ENCODE measurements around the gene ETS2. TPM values are rescaled to one million over a fixed set of nuclear protein-coding genes. Genes with fewer than 3 reads are reported as not detected.

Gene ETS2
- total and polyA plus RNA-seq, 2 of the 8 experiments (the other 6 are each of a cell fraction or from before 2014, with no cell fraction given), result 11.0 to 45.1 TPM

- no peak overlapping the region for H2AFZ ChIP-seq (ENCODE audit: low read length)
- no peak overlapping the region for H2BK20ac ChIP-seq (ENCODE audit: low read length)
- no peaks in the 10 kb centered on the region; the same call in 1 of the 2 replicates for H3K23me2 ChIP-seq (ENCODE audit: low read depth, low read length)
- no peak overlapping the region for H2AK5ac ChIP-seq (ENCODE audit: low read depth, low read length)
- FAIRE-seq (no peak), DNase-seq (ENCODE audit: low read depth in 1 of 2, low spot score in 2 of 2) (no peak)
- no peak overlapping the region for H3K23ac ChIP-seq (ENCODE audit: insufficient read length)
- ChIA-PET POLR2A (ENCODE audit: partially characterized antibody) (no interaction called here), CTCF (ENCODE audit: partially characterized antibody) (interaction anchor here (1.2 to 1.3 kb wide), 2 partner anchors 51 to 328 kb away, joined by 3 read pairs; no protein-coding TSS in a partner anchor)
- no peak overlapping the region for H3K56ac ChIP-seq (replicated peaks; ENCODE audit: insufficient read length, low read depth, low read length)
- no peak overlapping the region for H3K18ac ChIP-seq (ENCODE audit: extremely low read depth, low read length)
- H3K79me1 ChIP-seq (ENCODE audit: low read depth, low read length), result no peaks in the 10 kb centered on the region
- no peak overlapping the region for H2BK5ac ChIP-seq (ENCODE audit: low read depth, low read length)
- H2BK15ac ChIP-seq (ENCODE audit: low read length), result no peak overlapping the region
- H3K36me3 ChIP-seq (ENCODE audit: control insufficient read depth in 2 of 4, insufficient read depth in 4 of 4, low read length in 3 of 4), result no peaks in the 10 kb centered on the region
- H3K14ac ChIP-seq (ENCODE audit: insufficient read length), result no peak overlapping the region
- H3K27ac ChIP-seq (ENCODE audit: low read depth, low read length), result no peak overlapping the region
- no peaks in the 10 kb centered on the region for H4K20me1 ChIP-seq (replicated peaks in 1 of 2; ENCODE audit: control insufficient read depth in 1 of 2, insufficient read depth in 2 of 2, low read length in 2 of 2)
- H2BK12ac ChIP-seq (ENCODE audit: low read depth, low read length), result no peak overlapping the region
- TF ChIP-seq, protein P1, sequence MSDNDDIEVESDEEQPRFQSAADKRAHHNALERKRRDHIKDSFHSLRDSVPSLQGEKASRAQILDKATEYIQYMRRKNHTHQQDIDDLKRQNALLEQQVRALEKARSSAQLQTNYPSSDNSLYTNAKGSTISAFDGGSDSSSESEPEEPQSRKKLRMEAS (IDR thresholded peaks at IDR 0.05), result no peak
- TF ChIP-seq SP4 (IDR thresholded peaks at IDR 0.05; ENCODE audit: low read length), result no peak
- H4K91ac ChIP-seq (replicated peaks; ENCODE audit: insufficient read length, low read length), result no peak overlapping the region
- H2BK120ac ChIP-seq (replicated peaks; ENCODE audit: low read depth, low read length), result no peak overlapping the region
- no peak overlapping the region for H3K4me3 ChIP-seq (ENCODE audit: extremely low read depth in 1 of 4, insufficient read depth in 2 of 4, low read depth in 3 of 4, low read length in 4 of 4)
- H4K8ac ChIP-seq (ENCODE audit: extremely low read depth, insufficient read depth, low read length), result no peak overlapping the region
- no peak overlapping the region for H3K4me2 ChIP-seq (ENCODE audit: insufficient read depth in 1 of 2, low read depth in 2 of 2, low read length in 2 of 2)
- no peak overlapping the region for H3K4ac ChIP-seq (replicated peaks; ENCODE audit: insufficient read length, low read depth, low read length)
- H3K4me1 ChIP-seq (replicated peaks in 1 of 4; ENCODE audit: control insufficient read depth in 3 of 4, insufficient read depth in 4 of 4, low read length in 3 of 4), result no peaks in the 10 kb centered on the region; a peak in 2 of 7 replicates
- H3K79me2 ChIP-seq (ENCODE audit: control insufficient read depth in 1 of 2, insufficient read depth in 2 of 2, low read length in 2 of 2), result no peaks in the 10 kb centered on the region
- H4K5ac ChIP-seq (ENCODE audit: insufficient read length, low read depth, low read length), result no peak overlapping the region
- no peak overlapping the region for H3K9ac ChIP-seq (replicated peaks in 1 of 4; ENCODE audit: extremely low read depth in 1 of 4, low read depth in 3 of 4, low read length in 3 of 4)
- H3K9me3 ChIP-seq (ENCODE audit: insufficient read depth in 2 of 2, low read depth in 1 of 2, low read length in 1 of 2), result peaks cover 0 to 4% of the 10 kb centered on the region in 2 experiments; a peak in 1 of 4 replicates
- H3K27me3 ChIP-seq (replicated peaks in 1 of 4; ENCODE audit: control insufficient read depth in 3 of 4, extremely low read depth in 1 of 4, insufficient read depth in 3 of 4, low read length in 3 of 4), result no peaks in the 10 kb centered on the region; a peak in 2 of 7 replicates
- 91% methylated on average over 13 of the region's 13 CpGs; no CpG with 5 or more reads in 1 of the 2 experiments for WGBS, 2 experiments (ENCODE audit: extremely low coverage in 1 of 2, insufficient coverage in 1 of 2, insufficient read length in 1 of 2, insufficient replicate concordance in 2 of 2, low coverage in 1 of 2, low lambda C conversion rate in 2 of 2, missing lambda C conversion rate in 1 of 2)
Observed at GRCh38 chr21:38768471-38769063, 37.2 kb upstream of the ETS2 start.
